LNCAP (cell line): Measurements from ENCODE around the gene NRF1.

Experiments used
- CTCF ChIP-seq: fragments of 450-650 bp; IDR thresholded peaks from 2 replicates; pipeline ENCODE4 v1.5.1; 2017; ENCODE audit warnings: mild to moderate bottlenecking

Gene NRF1

GRCh38 chr7:129792721-129793120 is 181.2 kb downstream of the NRF1 start:
- no peak for TF ChIP-seq CTCF

DNA sequence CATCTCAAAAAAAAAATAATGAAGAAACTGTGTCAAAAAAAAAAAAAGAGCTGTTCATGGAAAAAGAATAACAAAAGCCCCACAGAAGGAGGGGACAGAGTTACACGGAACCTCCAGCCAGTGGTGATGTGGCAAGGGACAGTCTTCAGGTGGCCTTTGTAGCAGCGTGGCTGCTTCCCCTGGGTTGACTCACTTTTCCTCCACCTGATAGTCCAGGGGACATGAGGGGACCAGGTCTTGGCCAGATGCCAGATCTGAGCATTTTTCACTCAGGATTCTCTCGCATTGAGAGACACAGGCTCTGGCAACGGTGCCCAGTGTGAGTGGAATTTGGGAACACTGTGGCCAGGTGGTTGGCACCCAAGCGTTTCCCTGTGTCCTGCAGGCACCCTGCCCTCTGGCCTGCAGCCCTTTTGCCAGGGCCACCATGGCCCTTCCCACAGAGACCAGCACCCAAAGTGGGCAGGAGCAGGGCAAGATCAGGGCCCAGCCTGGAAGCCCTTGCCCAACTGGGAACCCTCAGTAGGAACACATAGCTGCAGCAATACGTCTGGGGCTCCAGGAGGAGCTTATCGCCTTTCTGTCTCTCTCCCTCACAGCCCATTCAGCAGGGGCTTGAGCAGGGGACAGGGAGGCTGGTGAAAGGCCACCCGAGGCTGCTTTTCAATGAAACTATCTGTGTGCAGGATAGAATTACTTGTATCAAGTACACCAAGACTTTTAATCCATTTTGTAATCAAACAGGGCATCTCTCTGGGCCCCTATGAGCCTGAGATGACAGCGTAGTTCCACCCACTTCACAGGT is 182.2 kb downstream of the NRF1 start:
- TF ChIP-seq CTCF = no peak

DNA sequence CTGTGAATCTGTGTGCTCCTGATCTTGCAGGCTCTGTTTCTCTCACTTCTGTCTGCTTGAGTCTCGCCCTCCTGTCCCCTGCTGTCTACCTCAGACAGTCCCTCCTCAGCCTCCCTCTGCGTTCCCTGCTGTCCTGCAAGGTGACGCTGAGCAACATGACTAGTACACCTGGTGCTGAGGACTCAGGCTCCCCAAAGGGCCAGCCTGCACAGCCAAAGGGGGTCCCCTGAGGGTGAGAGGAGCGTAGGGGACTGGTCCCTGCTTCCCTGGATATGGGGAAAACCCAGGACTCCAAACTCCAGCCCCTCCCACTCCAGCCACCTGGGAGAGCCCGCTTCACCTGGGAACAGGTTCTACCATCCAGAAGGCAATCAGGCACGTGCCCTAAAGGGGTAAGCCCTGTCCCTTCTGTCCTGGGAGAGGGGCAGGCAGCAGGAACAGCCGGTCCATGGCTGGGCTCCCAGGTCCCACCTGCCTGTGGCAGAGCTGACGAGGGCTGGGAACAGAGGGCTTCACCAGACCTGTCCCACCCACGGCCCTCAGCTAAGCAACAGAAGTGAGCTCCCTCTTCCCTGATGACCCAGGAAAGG is 184.8 kb downstream of the NRF1 start:
- TF ChIP-seq CTCF = no peak

- TF ChIP-seq CTCF = no peak
These were observed 185.8 kb downstream of the NRF1 start for GRCh38 chr7:129797214-129797789.

DNA sequence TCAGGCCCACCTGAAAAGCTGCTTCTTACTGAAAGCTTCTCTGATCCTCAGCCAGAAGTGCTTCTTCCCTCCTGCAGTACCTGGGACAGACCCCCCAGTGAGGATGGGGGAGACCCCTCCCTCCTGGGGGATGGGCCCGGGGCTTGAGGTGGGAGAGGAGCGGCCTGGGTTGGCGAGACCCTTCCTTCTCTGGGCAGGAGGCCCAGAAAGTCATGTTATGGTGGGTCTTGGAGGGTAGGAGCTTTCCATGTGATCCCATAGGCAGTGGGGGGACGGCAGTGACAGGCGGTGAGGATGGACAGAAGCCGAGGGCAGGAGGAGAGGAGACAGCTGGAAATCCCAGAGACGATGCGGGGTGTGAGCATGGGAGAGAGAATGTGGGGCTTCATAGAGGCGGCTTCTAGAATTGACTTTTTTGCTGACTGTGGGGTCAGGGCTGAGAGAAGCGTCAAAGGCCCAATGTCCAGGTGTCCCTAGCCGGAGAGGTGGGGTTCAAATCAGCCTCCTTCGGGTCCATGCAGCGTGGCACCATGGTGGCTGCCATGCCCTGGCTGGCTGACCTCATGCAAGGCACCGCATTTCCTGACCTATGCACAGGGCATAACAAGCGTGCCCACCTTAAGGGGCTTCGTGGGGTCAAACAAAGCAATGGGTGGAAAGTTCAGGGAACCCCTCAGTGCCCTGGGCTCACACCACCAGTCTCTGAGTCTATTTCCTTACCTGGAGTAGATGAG is 187.3 kb downstream of the NRF1 start:
- TF ChIP-seq CTCF = no peak

DNA sequence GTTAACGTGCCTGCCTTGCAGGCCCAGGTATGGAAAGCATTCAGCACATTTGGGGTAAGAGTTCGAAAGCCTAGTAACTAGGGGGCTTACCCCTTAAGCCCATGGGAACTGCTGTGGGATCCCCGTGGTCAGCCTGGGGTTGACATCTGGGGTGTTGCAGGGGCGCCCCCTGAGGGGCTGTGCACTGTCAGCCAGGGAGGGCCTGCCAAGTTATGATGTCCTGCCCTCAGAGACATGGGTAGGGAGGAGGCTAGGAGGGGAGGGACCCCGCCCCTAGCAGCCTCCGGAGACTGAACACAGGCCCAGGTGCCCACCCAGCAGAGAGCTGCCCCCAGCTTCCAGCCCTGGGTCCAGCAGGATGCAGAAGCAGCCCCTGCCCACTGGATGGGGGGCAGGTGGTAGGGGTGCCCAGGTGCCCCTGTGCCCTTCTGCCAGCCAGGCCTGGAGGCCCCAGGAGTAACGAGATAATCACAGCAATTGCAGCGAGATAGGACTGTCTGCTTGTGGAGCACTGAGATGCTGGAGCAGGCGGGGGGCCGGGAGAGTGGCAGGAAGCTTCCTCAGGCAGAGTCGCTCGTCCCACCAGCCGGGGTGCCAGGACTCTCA is 187.9 kb downstream of the NRF1 start:
- TF ChIP-seq CTCF = no peak

DNA sequence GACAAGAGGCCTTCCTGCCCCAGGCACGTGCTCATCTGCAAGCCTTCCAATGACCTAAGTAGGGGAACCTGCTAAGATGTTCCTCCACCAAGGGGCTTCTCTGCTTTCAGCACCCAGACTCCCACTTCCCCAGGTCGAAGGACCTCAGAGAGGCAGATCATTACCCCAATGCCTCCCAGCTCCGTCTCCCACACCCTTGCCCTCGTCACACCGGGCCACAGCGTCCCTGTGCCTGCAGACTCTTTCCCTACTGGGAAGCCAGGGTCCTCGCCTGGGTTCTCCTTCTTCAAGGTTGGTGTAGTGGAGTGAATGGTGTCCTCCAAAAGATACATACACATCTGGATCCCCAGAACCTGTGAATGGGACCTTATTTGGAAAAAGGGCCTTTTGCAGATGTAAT is 189.4 kb downstream of the NRF1 start:
- no peak for TF ChIP-seq CTCF
